ENCODE results near the gene PPP1R12B.

DNA sequence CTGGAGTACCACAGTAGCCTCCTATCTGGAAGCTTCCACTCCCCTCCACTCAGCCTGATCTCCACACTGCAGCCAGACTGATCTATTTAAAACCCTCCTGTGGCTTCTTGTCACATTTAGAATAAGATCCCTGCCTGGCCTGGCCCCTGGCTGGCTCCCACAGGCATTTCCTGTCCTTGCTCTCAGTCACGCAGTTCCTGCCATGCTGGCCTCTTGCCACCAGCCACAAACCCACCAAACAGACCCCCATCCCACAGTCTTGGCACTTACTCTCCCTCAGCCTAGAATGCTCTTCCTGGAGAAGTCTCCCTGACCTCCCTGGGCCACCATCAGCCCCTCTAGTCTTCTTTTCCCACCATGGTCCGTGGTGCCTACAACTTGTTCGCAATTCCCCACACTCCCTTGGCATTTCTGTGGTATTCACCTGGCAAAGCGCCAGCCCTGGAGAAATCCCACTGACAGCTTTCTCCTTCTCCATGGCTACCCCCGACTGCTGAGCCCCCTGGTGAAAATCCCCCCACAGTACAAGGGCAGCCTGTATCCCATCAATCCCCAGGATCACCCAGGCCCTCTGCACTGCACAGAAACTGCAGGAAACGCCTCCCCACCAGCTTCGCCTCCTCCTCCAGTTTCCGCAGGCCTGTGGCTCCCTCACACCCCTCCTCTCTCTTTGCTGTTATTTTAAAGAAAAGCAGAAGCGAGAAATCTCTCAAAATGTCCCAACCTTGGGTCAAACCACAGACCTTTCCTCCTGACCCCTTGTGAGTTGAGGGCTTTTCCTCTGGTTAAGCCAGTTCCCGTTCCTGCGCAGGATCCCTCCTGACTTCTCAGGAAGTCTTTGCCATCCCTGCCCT lies 267.2 kb downstream of the PPP1R12B start:
- no peak for TF ChIP-seq CTCF (conservative IDR thresholded peaks at IDR 0.05; ENCODE audit: low read depth, low read length)
- no peak for TF ChIP-seq EZH2 (IDR thresholded peaks at IDR 0.05; ENCODE audit: borderline replicate concordance, low read depth, low read length, poor library complexity, severe bottlenecking)

All from A673 (cell line).